Lung (tissue), 12 donors: ENCODE measurements around the gene RALGDS. TPM values are rescaled to one million over a fixed set of nuclear protein-coding genes. Genes with fewer than 3 reads are reported as not detected.
"Not testable (repeated sequence)": the region's sequence is repeated elsewhere in the genome, so short reads cannot be mapped to it uniquely, and the experiment has no call there.

Source experiments
- ATAC-seq: fragments of 200-7000 bp; cut with Tn5 transposase; one replicate; pipeline ENCODE4 v1.9.1; 2020; ENCODE audit warnings: moderate number of reproducible peaks; ENCODE audit not compliant: insufficient read depth, low FRiP score
- DNase-seq, 3 donors: peaks; one replicate each; pipeline ENCODE4 v3.0.0-alpha.2; 2013 to 2017
- H3K27ac ChIP-seq, 2 donors: one replicate each; pipeline ENCODE4 v1.5.1; 2013; ENCODE audit warnings: mild to moderate bottlenecking in 2 of 2, moderate library complexity in 2 of 2, control low read depth in 1 of 2, inconsistent platforms in 1 of 2, low read depth in 1 of 2, low read length in 1 of 2
- H3K27me3 ChIP-seq, 3 donors: one replicate each; pipeline ENCODE4 v1.5.1; 2013; ENCODE audit warnings: low read length in 2 of 3; ENCODE audit not compliant: control insufficient read depth in 3 of 3, insufficient read depth in 3 of 3
- H3K36me3 ChIP-seq, 4 donors: one replicate each; pipeline ENCODE4 v1.5.1; 2013; ENCODE audit warnings: low read length in 4 of 4, mild to moderate bottlenecking in 1 of 4, moderate library complexity in 1 of 4; ENCODE audit not compliant: control insufficient read depth in 4 of 4, insufficient read depth in 4 of 4
- H3K4me1 ChIP-seq, 5 donors: one replicate each; pipeline ENCODE4 v1.5.1; 2013; ENCODE audit warnings: low read length in 5 of 5, mild to moderate bottlenecking in 2 of 5, moderate library complexity in 1 of 5; ENCODE audit not compliant: control insufficient read depth in 5 of 5, insufficient read depth in 5 of 5
- H3K4me3 ChIP-seq: one replicate; pipeline ENCODE4 v1.5.1; 2013; ENCODE audit warnings: mild to moderate bottlenecking, control low read depth, moderate library complexity
- H3K9ac ChIP-seq, 2 donors: one replicate each; pipeline ENCODE4 v1.5.1; 2013; ENCODE audit warnings: low read length in 2 of 2, control low read depth in 1 of 2; ENCODE audit not compliant: insufficient read depth in 1 of 2
- H3K9me3 ChIP-seq, 4 donors: one replicate each; pipeline ENCODE4 v1.5.1; 2013; ENCODE audit warnings: low read length in 3 of 4, mild to moderate bottlenecking in 1 of 4, moderate library complexity in 1 of 4; ENCODE audit not compliant: control insufficient read depth in 4 of 4, insufficient read depth in 3 of 4
- CTCF ChIP-seq: IDR thresholded peaks from 2 replicates; pipeline ENCODE4 v1.5.1; 2012; ENCODE audit warnings: mild to moderate bottlenecking; ENCODE audit errors: control extremely low read depth, extremely low read depth
- WGBS, 2 donors: extraction: QIAGEN DNeasy Blood & Tissue Kit; methylation state at CpG; one replicate each; pipeline ENCODE4 v1.1.7; 2013; 5-methylcytosine and 5-hydroxymethylcytosine counted together
- polyA plus RNA-seq, 2 donors: library from polyadenylated mRNA; stranded (reverse); fragments of 200-250 nt; gene quantifications; one replicate each; pipeline ENCODE4 v1.2.1, GENCODE V29; 2013
- total RNA-seq, 2 donors: library from RNA; depleted of rRNA in 1 of 2; stranded (reverse); fragments of >200 nt in 1 of 2; gene quantifications; one replicate each; pipeline ENCODE4 v1.2.1, GENCODE V29; 2014 to 2021
- donor health status: control.
- donor health status: control.
- donor health status: Bipolar disorder and iron deficiency.
- donor health status: healthy.
- donor health status: DM: yes; HTN: yes; CAD: no.

Gene RALGDS
- total and polyA plus RNA-seq, 4 donors, result 49.5 to 145 (median 60.9) TPM

DNA sequence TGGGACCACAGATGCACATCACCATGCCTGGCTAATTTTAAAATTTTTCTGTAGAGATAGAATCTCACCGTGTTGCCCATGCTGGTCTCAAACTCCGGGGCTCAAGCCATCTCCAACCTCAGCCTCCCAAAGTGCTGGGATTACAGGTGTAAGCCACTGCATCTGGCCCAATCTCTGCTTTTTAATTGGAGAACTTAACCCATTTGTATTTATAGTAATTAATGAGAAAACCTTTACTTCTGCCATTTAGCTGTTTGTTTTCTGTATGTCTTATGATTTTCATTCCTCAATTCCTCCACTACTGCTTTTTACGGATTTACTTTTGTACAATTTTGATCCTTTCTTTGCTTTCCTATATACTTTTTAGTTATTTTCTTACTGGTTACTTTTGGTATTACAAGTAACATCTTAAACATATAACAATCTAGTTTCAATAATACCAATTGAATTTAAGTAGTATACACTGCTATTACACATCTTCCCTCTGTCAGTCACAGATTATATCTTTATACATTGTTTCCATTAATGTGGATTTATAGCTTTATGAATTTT lies 26.1 kb downstream of the RALGDS start:
- no peak for ATAC-seq
- WGBS, 2 donors, result 98 to 100% methylated on average over 3 of the region's 3 CpGs
- no peak for DNase-seq
- H3K4me1 ChIP-seq, result no peaks in the 10 kb centered on the region
- H3K27me3 ChIP-seq, result no peaks in the 10 kb centered on the region
- H3K27ac ChIP-seq, result no peak overlapping the region
- TF ChIP-seq CTCF, result no peak
- H3K9ac ChIP-seq, result no peak overlapping the region
- H3K36me3 ChIP-seq, result peaks cover 20 to 30% (median 22%) of the 10 kb centered on the region in 4 donors
- no peak overlapping the region for H3K4me3 ChIP-seq
- peaks cover 0 to 9% (median 2%) of the 10 kb centered on the region in 4 donors for H3K9me3 ChIP-seq

GRCh38 chr9:133094351-133094750 lies 26.7 kb downstream of the RALGDS start:
- not testable (repeated sequence) for H3K27me3 ChIP-seq, ATAC-seq, H3K27ac ChIP-seq, DNase-seq, H3K4me3 ChIP-seq, H3K9me3 ChIP-seq, H3K9ac ChIP-seq, H3K4me1 ChIP-seq
- H3K36me3 ChIP-seq, result peaks cover 17 to 30% (median 19%) of the 10 kb centered on the region in 4 donors
- 86 to 87% methylated on average over 4 of the region's 4 CpGs for WGBS, 2 donors

DNA sequence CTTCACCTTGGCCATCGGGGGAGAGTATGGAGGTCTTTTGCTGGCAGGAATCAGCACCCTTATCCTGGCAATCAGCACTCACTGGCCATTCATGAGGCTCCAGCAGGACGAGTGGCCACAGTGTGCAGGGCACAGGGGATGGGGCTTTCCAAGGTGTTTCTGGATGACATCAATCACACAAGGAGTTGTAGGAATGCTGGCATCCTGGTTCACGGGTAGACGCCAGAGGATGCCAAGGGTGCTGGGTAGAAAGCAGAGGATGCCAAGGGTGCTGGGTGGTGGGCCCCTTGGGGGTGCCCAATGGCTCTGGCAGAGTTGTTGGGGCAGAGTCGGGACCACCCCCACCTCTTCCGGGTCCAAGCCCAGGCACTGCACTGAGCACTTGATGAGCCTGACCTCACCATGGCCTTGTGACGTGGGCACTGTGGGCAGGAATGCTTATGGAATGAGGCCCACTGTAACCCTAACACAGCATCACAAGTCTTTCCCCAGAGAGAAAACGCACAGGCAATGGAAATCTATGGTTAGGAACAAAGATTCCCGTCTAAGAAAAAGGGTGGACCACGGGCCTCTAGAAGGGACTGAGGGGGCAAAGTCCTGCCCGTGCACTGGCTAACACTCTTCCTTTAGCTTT lies 30.2 kb downstream of the RALGDS start:
- Histone ChIP-seq H3K27ac (no peak overlapping the region), H3K4me1 (peaks cover 0 to 1% (median 0%) of the 10 kb centered on the region in 5 donors), H3K9me3 (peaks cover 0 to 4% (median under 1%) of the 10 kb centered on the region in 4 donors), H3K27me3 (no peaks in the 10 kb centered on the region), H3K36me3 (peaks cover 0 to 2% (median 0%) of the 10 kb centered on the region in 4 donors), H3K9ac (no peak overlapping the region), H3K4me3 (no peak overlapping the region)
- TF ChIP-seq CTCF, result no peak
- ATAC-seq, result no peak
- no peak for DNase-seq
- WGBS, 2 donors, result 80 to 84% methylated on average over 11 of the region's 11 CpGs

DNA sequence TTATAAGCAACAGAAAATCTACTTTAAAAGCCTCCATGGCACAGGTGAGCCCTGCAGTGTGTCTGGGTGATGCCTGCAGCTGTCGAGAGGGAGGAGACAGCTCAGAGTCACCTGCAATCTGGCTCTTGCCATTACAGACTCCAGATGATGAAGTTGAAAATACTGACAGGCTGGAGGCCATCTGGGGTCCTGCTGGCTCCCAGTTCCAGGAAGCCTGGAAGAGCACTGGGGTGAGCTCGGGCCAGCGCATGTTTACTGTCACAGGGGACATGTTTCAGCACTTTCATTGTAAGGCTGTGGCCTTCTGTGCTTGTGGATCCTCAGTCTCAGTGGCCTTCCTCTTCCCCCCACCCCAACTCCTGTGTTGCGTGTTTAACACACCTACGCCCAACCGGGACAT lies 30.9 kb downstream of the RALGDS start:
- DNase-seq, result no peak

More for the DNA sequence above, 30.9 kb downstream of the RALGDS start:
- H3K9ac ChIP-seq, result no peak overlapping the region
- WGBS, 2 donors, result 70 to 86% methylated on average over 6 of the region's 6 CpGs
- H3K4me3 ChIP-seq, result no peak overlapping the region
- TF ChIP-seq CTCF, result no peak
- H3K27ac ChIP-seq, result no peak overlapping the region
- no peaks in the 10 kb centered on the region for H3K36me3 ChIP-seq
- no peak for ATAC-seq
- H3K9me3 ChIP-seq, result no peaks in the 10 kb centered on the region
- H3K4me1 ChIP-seq, result peaks cover 0 to 1% (median 0%) of the 10 kb centered on the region in 5 donors
- no peaks in the 10 kb centered on the region for H3K27me3 ChIP-seq
